Tibial artery (tissue), 4 donors: ENCODE results near the gene AGPS.
"Not testable (repeated sequence)": the region's sequence is repeated elsewhere in the genome, so short reads cannot be mapped to it uniquely, and the experiment has no call there.

Experiments
- DNase-seq, 2 donors: peaks; one replicate each; pipeline ENCODE4 v3.0.0-alpha.2; 2019
- H3K27ac ChIP-seq, 2 donors: fragments of 200-600 bp; sonication (generic) in 1 of 2; 1 replicate in 1 of 2; 2 replicates in 1 of 2; pipeline ENCODE4 v1.5.1; 2018 to 2019; ENCODE audit warnings: mild to moderate bottlenecking in 1 of 2
- H3K27me3 ChIP-seq, 2 donors: fragments of 200-600 bp; sonication (generic) in 1 of 2; one replicate each; pipeline versions ENCODE4 v1.5.1 to v1.6.0; 2016 to 2019
- H3K36me3 ChIP-seq, 3 donors: fragments of 200-600 bp; sonication (generic) in 2 of 3; one replicate each; pipeline ENCODE4 v1.5.1; 2016 to 2019; ENCODE audit warnings: mild to moderate bottlenecking in 2 of 3
- H3K4me1 ChIP-seq, 4 donors: fragments of 200-600 bp; sonication (generic) in 2 of 4; 1 replicate in 3 of 4; 2 replicates in 1 of 4; pipeline ENCODE4 v1.5.1; 2016 to 2019
- H3K4me3 ChIP-seq, 2 donors: fragments of 200-600 bp; sonication (generic) in 1 of 2; 1 replicate in 1 of 2; 2 replicates in 1 of 2; pipeline ENCODE4 v1.5.1; 2018 to 2019; ENCODE audit warnings: mild to moderate bottlenecking in 2 of 2
- H3K9me3 ChIP-seq, 3 donors: fragments of 200-600 bp; sonication (generic) in 1 of 3; one replicate each; pipeline ENCODE4 v1.5.1; 2016 to 2019
- CTCF ChIP-seq, 2 experiments: fragments of 200-600 bp in 1 of 2; fragments of 450-650 bp in 1 of 2; IDR thresholded peaks; one replicate each; pipeline ENCODE4 v1.5.1; 2017 to 2019; ENCODE audit warnings: antibody characterized with exemption in 2 of 2, mild to moderate bottlenecking in 1 of 2, moderate library complexity in 1 of 2
- intact Hi-C: fragments of 100-400 bp; cut with DNase I; formaldehyde crosslinking; loops from one replicate; pipeline ENCODE4 v1.15.0; 2023; ENCODE audit warnings: low total_unique reads

The AGPS gene

GRCh38 chr2:177427316-177427715 lies 34.7 kb downstream of the AGPS start:
- intact Hi-C loops: no loop called here
- DNase-seq: no peak
- H3K27ac ChIP-seq: no peak overlapping the region
- no peak for TF ChIP-seq CTCF (IDR thresholded peaks at IDR 0.05)
- H3K4me3 ChIP-seq: no peak overlapping the region
- H3K4me1 ChIP-seq: no peaks in the 10 kb centered on the region
- H3K9me3 ChIP-seq: peaks cover 0 to 14% (median 5%) of the 10 kb centered on the region in 3 donors
- no peaks in the 10 kb centered on the region for H3K27me3 ChIP-seq
- H3K36me3 ChIP-seq: peaks cover 3 to 19% (median 13%) of the 10 kb centered on the region in 3 donors

- H3K27me3 ChIP-seq, H3K4me3 ChIP-seq, intact Hi-C loops, H3K27ac ChIP-seq, H3K4me1 ChIP-seq, DNase-seq: not testable (repeated sequence)
- Histone ChIP-seq H3K36me3 (peaks cover 8 to 23% (median 13%) of the 10 kb centered on the region in 3 donors), H3K9me3 (peaks cover 0 to 20% (median 5%) of the 10 kb centered on the region in 3 donors)
Observed at GRCh38 chr2:177427936-177428335, 35.4 kb downstream of the AGPS start.

GRCh38 chr2:177429688-177430325 lies 37.2 kb downstream of the AGPS start:
- Histone ChIP-seq H3K27me3 (no peaks in the 10 kb centered on the region), H3K9me3 (peaks cover 3 to 37% (median 14%) of the 10 kb centered on the region in 3 donors), H3K4me1 (no peaks in the 10 kb centered on the region), H3K27ac (no peak overlapping the region), H3K4me3 (no peak overlapping the region), H3K36me3 (peaks cover 18 to 37% (median 24%) of the 10 kb centered on the region in 3 donors)
- intact Hi-C loops: no loop called here
- no peak for TF ChIP-seq CTCF (IDR thresholded peaks at IDR 0.05)
- DNase-seq: no peak

- no peak for TF ChIP-seq CTCF (IDR thresholded peaks at IDR 0.05)
- no peaks in the 10 kb centered on the region for H3K4me1 ChIP-seq
- H3K36me3 ChIP-seq: peaks cover 18 to 37% (median 24%) of the 10 kb centered on the region in 3 donors
Observed at GRCh38 chr2:177430411-177430810, 37.8 kb downstream of the AGPS start.

GRCh38 chr2:177431111-177431725 lies 38.6 kb downstream of the AGPS start:
- Histone ChIP-seq H3K9me3 (peaks cover 3 to 37% (median 14%) of the 10 kb centered on the region in 3 donors), H3K36me3 (peaks cover 18 to 37% (median 24%) of the 10 kb centered on the region in 3 donors)
- H3K27me3 ChIP-seq, H3K4me1 ChIP-seq, intact Hi-C loops, H3K27ac ChIP-seq, DNase-seq, H3K4me3 ChIP-seq: not testable (repeated sequence)

More at GRCh38 chr2:177430411-177430810, 37.8 kb downstream of the AGPS start:
- no peak for DNase-seq
- H3K4me3 ChIP-seq: no peak overlapping the region
- intact Hi-C loops: no loop called here
- no peaks in the 10 kb centered on the region for H3K27me3 ChIP-seq
- no peak overlapping the region for H3K27ac ChIP-seq
- H3K9me3 ChIP-seq: peaks cover 3 to 37% (median 14%) of the 10 kb centered on the region in 3 donors

GRCh38 chr2:177432703-177433102 lies 40.1 kb downstream of the AGPS start:
- no peak overlapping the region for H3K4me3 ChIP-seq
- H3K27ac ChIP-seq: no peak overlapping the region
- intact Hi-C loops: no loop called here
- peaks cover 3 to 37% (median 14%) of the 10 kb centered on the region in 3 donors for H3K9me3 ChIP-seq
- H3K36me3 ChIP-seq: peaks cover 18 to 37% (median 30%) of the 10 kb centered on the region in 3 donors
- no peak for TF ChIP-seq CTCF (IDR thresholded peaks at IDR 0.05)
- H3K27me3 ChIP-seq: no peaks in the 10 kb centered on the region
- no peaks in the 10 kb centered on the region for H3K4me1 ChIP-seq
- DNase-seq: no peak
